ENCODE data around the gene LMX1B.

Gene LMX1B

GRCh38 chr9:126617823-126618165 lies 4.1 kb downstream of the LMX1B start:
- no peak for TF ChIP-seq CTCF (conservative IDR thresholded peaks at IDR 0.05; ENCODE audit: low read depth, low read length)
- no peak for DNase-seq (ENCODE audit: low read depth)
- H3K4me3 ChIP-seq (ENCODE audit: low read length), result no peak overlapping the region

- no peak for DNase-seq (ENCODE audit: low read depth)
- TF ChIP-seq CTCF (conservative IDR thresholded peaks at IDR 0.05; ENCODE audit: low read depth, low read length), result no peak
- no peak overlapping the region for H3K4me3 ChIP-seq (ENCODE audit: low read length)
Observed at GRCh38 chr9:126618190-126618584, 4.5 kb downstream of the LMX1B start.

GRCh38 chr9:126618585-126619360 lies 5.0 kb downstream of the LMX1B start:
- no peak for TF ChIP-seq CTCF (conservative IDR thresholded peaks at IDR 0.05; ENCODE audit: low read depth, low read length)
- DNase-seq (ENCODE audit: low read depth), result no peak

DNA sequence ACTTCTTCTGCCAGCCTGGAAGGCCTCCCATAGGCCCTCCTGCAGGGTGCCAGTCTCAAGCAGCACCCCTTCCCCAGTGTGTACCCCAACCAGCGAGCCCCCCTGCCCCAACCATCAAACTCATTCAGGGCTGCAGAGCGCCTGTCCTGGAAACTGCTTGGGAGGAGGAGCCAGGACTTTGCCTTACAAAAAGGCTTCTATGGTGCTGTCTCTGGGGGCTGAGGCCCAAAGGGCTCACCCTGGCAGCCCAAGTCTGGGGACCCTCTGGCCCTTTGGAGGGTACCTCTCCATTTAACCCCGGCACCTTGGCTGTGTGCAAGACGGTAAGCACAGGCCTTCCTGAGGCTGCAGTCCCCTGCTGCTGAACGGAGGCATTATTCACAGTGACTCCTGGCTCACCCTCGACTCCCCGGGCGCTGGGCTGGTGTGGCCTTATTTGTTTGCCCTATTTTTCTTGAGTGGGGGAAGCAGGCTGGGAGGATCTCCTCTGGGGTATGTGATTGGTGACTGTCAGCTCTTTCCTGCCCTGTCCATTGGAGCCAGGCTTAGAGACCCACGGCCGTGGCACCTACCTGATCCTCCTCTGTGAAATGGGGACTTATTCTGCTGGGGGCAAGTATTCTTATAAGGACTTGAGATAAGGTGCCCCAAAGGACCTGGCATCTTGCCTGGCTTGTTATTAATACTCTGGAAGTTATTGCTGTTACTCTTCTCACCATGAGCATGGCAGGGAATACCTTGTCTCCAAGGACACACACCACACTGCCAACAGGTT lies 5.8 kb downstream of the LMX1B start:
- TF ChIP-seq CTCF (conservative IDR thresholded peaks at IDR 0.05; ENCODE audit: low read depth, low read length), result no peak
- no peak for DNase-seq (ENCODE audit: low read depth)
- H3K4me3 ChIP-seq (ENCODE audit: low read length), result no peak overlapping the region

More at GRCh38 chr9:126618585-126619360, 5.0 kb downstream of the LMX1B start:
- no peak overlapping the region for H3K4me3 ChIP-seq (ENCODE audit: low read length)

DNA sequence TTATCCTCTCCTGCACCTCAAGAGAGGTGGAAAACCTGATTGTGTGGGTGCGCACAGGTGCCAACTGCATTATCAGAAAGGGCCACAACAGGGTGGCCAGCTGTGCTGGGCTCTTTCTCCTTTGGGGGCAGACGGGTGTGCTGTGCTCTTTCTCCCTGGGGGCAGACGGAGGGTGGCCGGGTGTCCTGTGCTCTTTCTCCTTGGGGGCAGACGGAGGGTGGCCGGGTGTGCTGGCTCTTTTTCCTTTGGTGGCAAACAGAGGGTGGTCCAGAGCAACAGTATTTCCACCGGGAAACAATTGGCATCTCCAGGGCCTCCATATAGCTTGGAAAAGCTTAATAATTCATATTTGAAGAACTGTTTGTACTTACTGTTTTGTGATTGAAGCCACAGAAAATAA lies 6.8 kb downstream of the LMX1B start:
- TF ChIP-seq CTCF (conservative IDR thresholded peaks at IDR 0.05; ENCODE audit: low read depth, low read length), result no peak
- H3K4me3 ChIP-seq (ENCODE audit: low read length), result no peak overlapping the region
- no peak for DNase-seq (ENCODE audit: low read depth)

GRCh38 chr9:126621061-126621918 lies 7.6 kb downstream of the LMX1B start:
- no peak for TF ChIP-seq CTCF (conservative IDR thresholded peaks at IDR 0.05; ENCODE audit: low read depth, low read length)
- no peak for DNase-seq (ENCODE audit: low read depth)
- H3K4me3 ChIP-seq (ENCODE audit: low read length), result no peak overlapping the region

All from retinal pigment epithelial cell (primary cell).